Colonic mucosa (tissue), 4 donors: ENCODE measurements around the gene OGDH. TPM values are rescaled to one million over a fixed set of nuclear protein-coding genes. Genes with fewer than 3 reads are reported as not detected.

Source experiments
- DNase-seq: peaks from one replicate; pipeline ENCODE4 v3.0.0-alpha.2; 2020
- H3K27ac ChIP-seq: fragments of 200-600 bp; one replicate; pipeline ENCODE4 v1.8.0; 2021
- H3K27me3 ChIP-seq: fragments of 200-600 bp; one replicate; pipeline ENCODE4 v1.8.0; 2021
- H3K36me3 ChIP-seq: fragments of 200-600 bp; one replicate; pipeline ENCODE4 v1.8.0; 2021
- H3K4me1 ChIP-seq: fragments of 200-600 bp; one replicate; pipeline ENCODE4 v1.8.0; 2021; ENCODE audit warnings: mild to moderate bottlenecking
- H3K4me3 ChIP-seq: fragments of 200-600 bp; one replicate; pipeline ENCODE4 v1.8.0; 2021
- H3K9ac ChIP-seq, 2 donors: one replicate each; pipeline ENCODE4 v1.7.0; 2013; ENCODE audit warnings: control low read depth in 2 of 2, low read depth in 2 of 2, low read length in 2 of 2
- H3K9me3 ChIP-seq: fragments of 200-600 bp; one replicate; pipeline ENCODE4 v1.8.0; 2021
- CTCF ChIP-seq: fragments of 200-600 bp; IDR thresholded peaks from one replicate; pipeline ENCODE4 v1.8.0; 2022; ENCODE audit warnings: antibody characterized with exemption, mild to moderate bottlenecking
- intact Hi-C: fragments of 100-400 bp; cut with DNase I; formaldehyde crosslinking; loops from one replicate; pipeline ENCODE4 v1.14.1; 2022
- total RNA-seq, 2 donors: library from RNA; stranded (reverse); fragmentation: NEBNext Ultra II Directional in 1 of 2; extraction: Animal tissue kit (Norgen Biotek cat#: 25700) in 1 of 2; gene quantifications; one replicate each; pipeline ENCODE4 v1.2.1, GENCODE V29; 2021
- donor health status: healthy.
- donor health status: DM: no; HTN: no; CAD: no.
- donor health status: DM: no; HTN: no; CAD: no.

Gene OGDH
- total RNA-seq, 2 donors from 2014 or later = 142 to 164 TPM

GRCh38 chr7:44617225-44617890 lies 10.9 kb downstream of the OGDH start:
- Histone ChIP-seq H3K4me3 (no peak overlapping the region), H3K9me3 (no peaks in the 10 kb centered on the region), H3K9ac (no peak overlapping the region), H3K27ac (peak overlapping the region; percentile 34), H3K4me1 (peaks cover 9% of the 10 kb centered on the region), H3K27me3 (no peaks in the 10 kb centered on the region), H3K36me3 (no peaks in the 10 kb centered on the region)
- TF ChIP-seq CTCF = no peak
- no peak for DNase-seq
- intact Hi-C loops = no loop called here

- Histone ChIP-seq H3K9ac (no peak overlapping the region), H3K27me3 (no peaks in the 10 kb centered on the region), H3K9me3 (no peaks in the 10 kb centered on the region), H3K4me1 (peaks cover 9% of the 10 kb centered on the region), H3K36me3 (no peaks in the 10 kb centered on the region), H3K4me3 (no peak overlapping the region), H3K27ac (peak overlapping the region; percentile 34)
- intact Hi-C loops = no loop called here
- no peak for DNase-seq
- no peak for TF ChIP-seq CTCF
Observed at GRCh38 chr7:44618045-44618444, 11.6 kb downstream of the OGDH start.

GRCh38 chr7:44618753-44619152 lies 12.3 kb downstream of the OGDH start:
- H3K9ac ChIP-seq = no peak overlapping the region
- peak overlapping the region; percentile 34 for H3K27ac ChIP-seq
- H3K4me1 ChIP-seq = peaks cover 9% of the 10 kb centered on the region
- H3K9me3 ChIP-seq = no peaks in the 10 kb centered on the region
- no peak for DNase-seq
- no peak for TF ChIP-seq CTCF
- no peaks in the 10 kb centered on the region for H3K36me3 ChIP-seq
- intact Hi-C loops = no loop called here
- no peak overlapping the region for H3K4me3 ChIP-seq
- no peaks in the 10 kb centered on the region for H3K27me3 ChIP-seq

GRCh38 chr7:44621034-44621749 lies 14.8 kb downstream of the OGDH start:
- Histone ChIP-seq H3K27ac (peak overlapping the region; percentile 48), H3K9me3 (no peaks in the 10 kb centered on the region), H3K4me3 (no peak overlapping the region), H3K9ac (no peak overlapping the region), H3K36me3 (no peaks in the 10 kb centered on the region), H3K4me1 (peaks cover 9% of the 10 kb centered on the region), H3K27me3 (no peaks in the 10 kb centered on the region)
- TF ChIP-seq CTCF = no peak
- no peak for DNase-seq
- intact Hi-C loops = no loop called here

GRCh38 chr7:44621750-44622103 lies 15.3 kb downstream of the OGDH start:
- no peak overlapping the region for H3K4me3 ChIP-seq
- no peaks in the 10 kb centered on the region for H3K27me3 ChIP-seq
- no peak for DNase-seq
- no peak for TF ChIP-seq CTCF
- H3K9ac ChIP-seq = no peak overlapping the region
- H3K27ac ChIP-seq = peak overlapping the region; percentile 48
- no peaks in the 10 kb centered on the region for H3K36me3 ChIP-seq
- peaks cover 9% of the 10 kb centered on the region for H3K4me1 ChIP-seq
- intact Hi-C loops = no loop called here
- no peaks in the 10 kb centered on the region for H3K9me3 ChIP-seq
